ENCODE data around the gene ST7. TPM values are rescaled to one million over a fixed set of nuclear protein-coding genes. Genes with fewer than 3 reads are reported as not detected.

The ST7 gene
- total RNA-seq, 4 donors from 2014 or later, result 7.2 to 47.9 (median 19.1) TPM

- DNase-seq, result no peak
- TF ChIP-seq EP300 (IDR thresholded peaks at IDR 0.05; ENCODE audit: low read depth) (no peak), POLR2AphosphoS5 (IDR thresholded peaks at IDR 0.05) (no peak), POLR2A (IDR thresholded peaks at IDR 0.05) (no peak), CTCF (IDR thresholded peaks at IDR 0.05) (no peak)
- Histone ChIP-seq H3K4me1 (no peaks in the 10 kb centered on the region), H3K27ac (no peak overlapping the region), H3K36me3 (no peaks in the 10 kb centered on the region), H3K27me3 (no peaks in the 10 kb centered on the region), H3K4me3 (no peak overlapping the region), H3K9me3 (no peaks in the 10 kb centered on the region)
- in situ Hi-C loops (cut with MboI; ENCODE audit: low pct_ligation_motif_present in 1 of 4, low pct_unique_long_range_greater_than_20kb in 1 of 4, low sequenced_read_pairs in 3 of 4) (loop anchor here in 1 of 4 donors (25.0 kb wide), 1 partner anchor 981 kb away; no protein-coding TSS in a partner anchor), intact Hi-C loops (cut with DNase I; ENCODE audit: low total_unique reads) (no loop called here)
- WGBS, 2 donors (ENCODE audit: low coverage in 1 of 2), result 85 to 90% methylated on average over 4 of the region's 4 CpGs
Observed at GRCh38 chr7:117143066-117143465, 189.8 kb downstream of the ST7 start.

- Histone ChIP-seq H3K4me1 (no peaks in the 10 kb centered on the region), H3K27me3 (no peaks in the 10 kb centered on the region), H3K36me3 (no peaks in the 10 kb centered on the region), H3K9me3 (no peaks in the 10 kb centered on the region), H3K4me3 (no peak overlapping the region), H3K27ac (no peak overlapping the region)
- no peak for DNase-seq
- WGBS, 2 donors (ENCODE audit: low coverage in 1 of 2), result 97 to 100% methylated on average over 2 of the region's 2 CpGs
- in situ Hi-C loops (cut with MboI; ENCODE audit: low pct_ligation_motif_present in 1 of 4, low pct_unique_long_range_greater_than_20kb in 1 of 4, low sequenced_read_pairs in 3 of 4), result loop anchor here in 1 of 4 donors (25.0 kb wide), 1 partner anchor 981 kb away; no protein-coding TSS in a partner anchor
- TF ChIP-seq EP300 (IDR thresholded peaks at IDR 0.05; ENCODE audit: low read depth), result no peak
- no peak for TF ChIP-seq CTCF (IDR thresholded peaks at IDR 0.05)
- TF ChIP-seq POLR2AphosphoS5 (IDR thresholded peaks at IDR 0.05), result no peak
- TF ChIP-seq POLR2A (IDR thresholded peaks at IDR 0.05), result no peak
- intact Hi-C loops (cut with DNase I; ENCODE audit: low total_unique reads), result no loop called here
Observed at GRCh38 chr7:117143580-117143979, 190.3 kb downstream of the ST7 start.

GRCh38 chr7:117145333-117145732 is 192.0 kb downstream of the ST7 start:
- Histone ChIP-seq H3K36me3 (no peaks in the 10 kb centered on the region), H3K27me3 (no peaks in the 10 kb centered on the region), H3K4me1 (no peaks in the 10 kb centered on the region), H3K27ac (no peak overlapping the region), H3K9me3 (no peaks in the 10 kb centered on the region), H3K4me3 (no peak overlapping the region)
- TF ChIP-seq CTCF (IDR thresholded peaks at IDR 0.05) (no peak), POLR2AphosphoS5 (IDR thresholded peaks at IDR 0.05) (no peak), EP300 (IDR thresholded peaks at IDR 0.05; ENCODE audit: low read depth) (no peak), POLR2A (IDR thresholded peaks at IDR 0.05) (no peak)
- intact Hi-C loops (cut with DNase I; ENCODE audit: low total_unique reads), result no loop called here
- 90 to 100% methylated on average over 1 of the region's 1 CpG for WGBS, 2 donors (ENCODE audit: low coverage in 1 of 2)
- in situ Hi-C loops (cut with MboI; ENCODE audit: low pct_ligation_motif_present in 1 of 4, low pct_unique_long_range_greater_than_20kb in 1 of 4, low sequenced_read_pairs in 3 of 4), result loop anchor here in 1 of 4 donors (25.0 kb wide), 1 partner anchor 983 kb away; no protein-coding TSS in a partner anchor
- no peak for DNase-seq

GRCh38 chr7:117146059-117146458 is 192.8 kb downstream of the ST7 start:
- H3K4me3 ChIP-seq, result no peak overlapping the region
- TF ChIP-seq CTCF (IDR thresholded peaks at IDR 0.05) (no peak), POLR2A (IDR thresholded peaks at IDR 0.05) (no peak), POLR2AphosphoS5 (IDR thresholded peaks at IDR 0.05) (no peak)
- no peaks in the 10 kb centered on the region for H3K4me1 ChIP-seq

More at GRCh38 chr7:117146059-117146458, 192.8 kb downstream of the ST7 start:
- 80 to 82% methylated on average over 1 of the region's 1 CpG for WGBS, 2 donors (ENCODE audit: low coverage in 1 of 2)
- H3K27me3 ChIP-seq, result no peaks in the 10 kb centered on the region
- in situ Hi-C loops (cut with MboI; ENCODE audit: low pct_ligation_motif_present in 1 of 4, low pct_unique_long_range_greater_than_20kb in 1 of 4, low sequenced_read_pairs in 3 of 4) (loop anchor here in 1 of 4 donors (25.0 kb wide), 1 partner anchor 984 kb away; no protein-coding TSS in a partner anchor), intact Hi-C loops (cut with DNase I; ENCODE audit: low total_unique reads) (no loop called here)
- no peak for DNase-seq
- no peaks in the 10 kb centered on the region for H3K36me3 ChIP-seq
- H3K9me3 ChIP-seq, result no peaks in the 10 kb centered on the region
- no peak overlapping the region for H3K27ac ChIP-seq

Data from transverse colon (tissue), 4 donors.